Measurements from ENCODE around the gene CTH.
A peak's percentile ranks its signal among the peaks of the same experiment; 100 is the strongest.

Gene CTH

GRCh38 chr1:70429219-70429618, 18.2 kb downstream of the CTH start:
- TF ChIP-seq CTCF (IDR thresholded peaks at IDR 0.05; ENCODE audit: low read depth, low read length), result no peak
- no peak overlapping the region for H3K4me3 ChIP-seq (replicated peaks in 1 of 2; ENCODE audit: low read depth in 2 of 2, low read length in 2 of 2)
- no peak for DNase-seq (ENCODE audit: low read depth in 2 of 2)

GRCh38 chr1:70429757-70430156, 18.7 kb downstream of the CTH start:
- DNase-seq (ENCODE audit: low read depth in 2 of 2), result no peak
- TF ChIP-seq CTCF (IDR thresholded peaks at IDR 0.05; ENCODE audit: low read depth, low read length), result no peak
- H3K4me3 ChIP-seq (replicated peaks in 1 of 2; ENCODE audit: low read depth in 2 of 2, low read length in 2 of 2), result no peak overlapping the region

GRCh38 chr1:70431317-70431716, 20.2 kb downstream of the CTH start:
- H3K4me3 ChIP-seq (replicated peaks in 1 of 2; ENCODE audit: low read depth in 2 of 2, low read length in 2 of 2), result no peak overlapping the region
- TF ChIP-seq CTCF (IDR thresholded peaks at IDR 0.05; ENCODE audit: low read depth, low read length), result no peak
- DNase-seq (ENCODE audit: low read depth in 2 of 2), result no peak

- DNase-seq (ENCODE audit: low read depth in 2 of 2), result no peak
- TF ChIP-seq CTCF (IDR thresholded peaks at IDR 0.05; ENCODE audit: low read depth, low read length), result no peak
- H3K4me3 ChIP-seq (replicated peaks in 1 of 2; ENCODE audit: low read depth in 2 of 2, low read length in 2 of 2), result no peak overlapping the region
These were observed 20.8 kb downstream of the CTH start for GRCh38 chr1:70431874-70432273.

GRCh38 chr1:70434253-70434859, 23.3 kb downstream of the CTH start:
- no peak for TF ChIP-seq CTCF (IDR thresholded peaks at IDR 0.05; ENCODE audit: low read depth, low read length)
- no peak overlapping the region for H3K4me3 ChIP-seq (replicated peaks in 1 of 2; ENCODE audit: low read depth in 2 of 2, low read length in 2 of 2)
- no peak for DNase-seq (ENCODE audit: low read depth in 2 of 2)

- peak; percentile 6 for TF ChIP-seq CTCF (IDR thresholded peaks at IDR 0.05; ENCODE audit: low read depth, low read length)
- DNase-seq (ENCODE audit: low read depth in 2 of 2), result peak; percentile 33 to 45
- no peak overlapping the region for H3K4me3 ChIP-seq (replicated peaks in 1 of 2; ENCODE audit: low read depth in 2 of 2, low read length in 2 of 2)
These were observed 25.7 kb downstream of the CTH start for GRCh38 chr1:70436622-70437251.

GRCh38 chr1:70438529-70438928, 27.5 kb downstream of the CTH start:
- TF ChIP-seq CTCF (IDR thresholded peaks at IDR 0.05; ENCODE audit: low read depth, low read length), result no peak
- DNase-seq (ENCODE audit: low read depth in 2 of 2), result no peak
- no peak overlapping the region for H3K4me3 ChIP-seq (replicated peaks in 1 of 2; ENCODE audit: low read depth in 2 of 2, low read length in 2 of 2)
